ENCODE results near the gene EXOC8.

Gene EXOC8

GRCh38 chr1:231372501-231372900 is 34.8 kb upstream of the EXOC8 start:
- Histone ChIP-seq H3K4me3 (ENCODE audit: low read depth in 1 of 2, low read length in 2 of 2) (no peak overlapping the region), H3K27ac (ENCODE audit: low read depth, low read length) (no peak overlapping the region), H3K27me3 (ENCODE audit: control insufficient read depth in 1 of 2, insufficient read depth in 2 of 2, low read length in 2 of 2) (no peaks in the 10 kb centered on the region), H3K4me1 (ENCODE audit: insufficient read depth, low read length) (peaks cover 9% of the 10 kb centered on the region), H3K9me3 (ENCODE audit: low read length) (no peaks in the 10 kb centered on the region), H3K9ac (ENCODE audit: low read length) (no peak overlapping the region), H3K36me3 (ENCODE audit: insufficient read depth, low read length) (peaks cover 4% of the 10 kb centered on the region)

DNA sequence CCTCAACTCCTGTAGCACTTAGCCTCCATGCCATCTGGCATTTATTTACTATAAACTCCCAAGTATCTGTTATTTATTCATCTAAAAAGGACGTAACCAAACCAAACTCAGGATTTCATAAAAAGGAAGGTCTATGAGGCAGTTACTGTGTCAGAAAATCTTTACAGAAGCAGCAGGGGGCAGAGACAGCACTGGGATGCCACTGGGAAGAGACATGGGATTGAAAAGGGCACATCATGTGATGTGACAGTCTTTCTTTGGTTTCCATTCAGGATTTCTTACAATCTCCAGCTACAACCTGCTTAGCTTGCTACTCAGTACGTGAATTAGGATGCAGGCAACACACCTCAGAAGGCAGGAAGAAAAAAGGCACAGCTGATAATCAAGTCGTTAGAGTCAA is 31.6 kb upstream of the EXOC8 start:
- Histone ChIP-seq H3K9me3 (ENCODE audit: low read length) (no peaks in the 10 kb centered on the region), H3K36me3 (ENCODE audit: insufficient read depth, low read length) (peaks cover 14% of the 10 kb centered on the region), H3K4me3 (ENCODE audit: low read depth in 1 of 2, low read length in 2 of 2) (no peak overlapping the region), H3K27me3 (ENCODE audit: control insufficient read depth in 1 of 2, insufficient read depth in 2 of 2, low read length in 2 of 2) (no peaks in the 10 kb centered on the region), H3K4me1 (ENCODE audit: insufficient read depth, low read length) (no peaks in the 10 kb centered on the region), H3K9ac (ENCODE audit: low read length) (no peak overlapping the region), H3K27ac (ENCODE audit: low read depth, low read length) (no peak overlapping the region)

DNA sequence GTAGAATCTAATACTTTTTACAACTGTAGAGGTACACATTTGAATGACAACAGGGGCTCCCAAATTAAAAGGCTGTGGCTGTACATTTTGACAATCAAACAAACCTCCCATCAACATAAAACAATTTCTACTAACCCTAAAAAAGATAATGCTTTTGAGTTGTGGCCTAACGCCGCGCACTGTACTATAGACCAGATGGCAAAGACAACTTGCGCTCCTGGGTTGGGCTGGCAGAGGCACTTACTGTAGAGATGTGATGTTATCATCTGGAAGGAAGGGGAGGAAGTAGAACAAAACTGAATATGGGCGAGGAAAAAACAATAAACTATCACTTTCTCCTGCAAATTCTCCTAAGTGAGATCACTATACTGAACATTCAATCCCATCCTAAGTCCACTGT is 26.5 kb upstream of the EXOC8 start:
- Histone ChIP-seq H3K27me3 (ENCODE audit: control insufficient read depth in 1 of 2, insufficient read depth in 2 of 2, low read length in 2 of 2) (no peaks in the 10 kb centered on the region), H3K27ac (ENCODE audit: low read depth, low read length) (no peak overlapping the region), H3K9ac (ENCODE audit: low read length) (no peak overlapping the region), H3K36me3 (ENCODE audit: insufficient read depth, low read length) (peaks cover 10% of the 10 kb centered on the region), H3K9me3 (ENCODE audit: low read length) (no peaks in the 10 kb centered on the region), H3K4me1 (ENCODE audit: insufficient read depth, low read length) (no peaks in the 10 kb centered on the region), H3K4me3 (ENCODE audit: low read depth in 1 of 2, low read length in 2 of 2) (no peak overlapping the region)

GRCh38 chr1:231363624-231364023 is 26.0 kb upstream of the EXOC8 start:
- Histone ChIP-seq H3K27me3 (ENCODE audit: control insufficient read depth in 1 of 2, insufficient read depth in 2 of 2, low read length in 2 of 2) (no peaks in the 10 kb centered on the region), H3K4me1 (ENCODE audit: insufficient read depth, low read length) (no peaks in the 10 kb centered on the region), H3K27ac (ENCODE audit: low read depth, low read length) (no peak overlapping the region), H3K4me3 (ENCODE audit: low read depth in 1 of 2, low read length in 2 of 2) (no peak overlapping the region), H3K36me3 (ENCODE audit: insufficient read depth, low read length) (peaks cover 10% of the 10 kb centered on the region), H3K9me3 (ENCODE audit: low read length) (no peaks in the 10 kb centered on the region), H3K9ac (ENCODE audit: low read length) (no peak overlapping the region)

- peaks cover 11% of the 10 kb centered on the region for H3K4me1 ChIP-seq (ENCODE audit: insufficient read depth, low read length)
- H3K36me3 ChIP-seq (ENCODE audit: insufficient read depth, low read length) = peaks cover 10% of the 10 kb centered on the region
- H3K9ac ChIP-seq (ENCODE audit: low read length) = no peak overlapping the region
- no peak overlapping the region for H3K4me3 ChIP-seq (ENCODE audit: low read depth in 1 of 2, low read length in 2 of 2)
- H3K27ac ChIP-seq (ENCODE audit: low read depth, low read length) = no peak overlapping the region
- H3K27me3 ChIP-seq (ENCODE audit: control insufficient read depth in 1 of 2, insufficient read depth in 2 of 2, low read length in 2 of 2) = no peaks in the 10 kb centered on the region
- no peaks in the 10 kb centered on the region for H3K9me3 ChIP-seq (ENCODE audit: low read length)
These were observed 24.7 kb upstream of the EXOC8 start for GRCh38 chr1:231362325-231362724.

DNA sequence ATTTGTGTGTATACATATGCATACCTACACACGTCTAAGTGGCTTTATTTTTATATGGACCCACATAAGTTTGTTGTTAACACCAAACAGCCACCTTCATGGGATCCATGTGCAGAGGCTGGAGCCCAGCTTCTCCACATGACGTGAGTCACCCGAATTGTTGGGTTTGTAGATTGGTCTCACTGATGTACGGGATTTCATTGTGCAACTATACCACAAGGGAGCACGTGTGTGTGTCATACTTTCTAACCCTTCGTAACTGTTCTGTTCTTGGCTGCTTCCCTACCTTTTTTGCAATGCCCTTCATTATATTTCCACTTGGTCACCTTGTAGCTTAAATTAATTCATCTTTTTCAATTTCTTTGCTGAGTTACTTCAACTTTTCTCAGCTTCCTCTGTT is 21.5 kb upstream of the EXOC8 start:
- Histone ChIP-seq H3K4me1 (ENCODE audit: insufficient read depth, low read length) (peaks cover 12% of the 10 kb centered on the region), H3K4me3 (ENCODE audit: low read depth in 1 of 2, low read length in 2 of 2) (no peak overlapping the region), H3K9ac (ENCODE audit: low read length) (no peak overlapping the region), H3K27ac (ENCODE audit: low read depth, low read length) (no peak overlapping the region), H3K27me3 (ENCODE audit: control insufficient read depth in 1 of 2, insufficient read depth in 2 of 2, low read length in 2 of 2) (no peaks in the 10 kb centered on the region), H3K9me3 (ENCODE audit: low read length) (no peaks in the 10 kb centered on the region), H3K36me3 (ENCODE audit: insufficient read depth, low read length) (no peaks in the 10 kb centered on the region)

- Histone ChIP-seq H3K27ac (ENCODE audit: low read depth, low read length) (peak overlapping the region; percentile 38), H3K9ac (ENCODE audit: low read length) (no peak overlapping the region), H3K9me3 (ENCODE audit: low read length) (no peaks in the 10 kb centered on the region), H3K4me3 (ENCODE audit: low read depth in 1 of 2, low read length in 2 of 2) (no peak overlapping the region), H3K27me3 (ENCODE audit: control insufficient read depth in 1 of 2, insufficient read depth in 2 of 2, low read length in 2 of 2) (no peaks in the 10 kb centered on the region), H3K36me3 (ENCODE audit: insufficient read depth, low read length) (peaks cover 4% of the 10 kb centered on the region), H3K4me1 (ENCODE audit: insufficient read depth, low read length) (peaks cover 12% of the 10 kb centered on the region)
These were observed 20.2 kb upstream of the EXOC8 start for GRCh38 chr1:231357831-231358354.

- Histone ChIP-seq H3K27me3 (ENCODE audit: control insufficient read depth in 1 of 2, insufficient read depth in 2 of 2, low read length in 2 of 2) (no peaks in the 10 kb centered on the region), H3K4me1 (ENCODE audit: insufficient read depth, low read length) (peaks cover 12% of the 10 kb centered on the region), H3K27ac (ENCODE audit: low read depth, low read length) (no peak overlapping the region), H3K36me3 (ENCODE audit: insufficient read depth, low read length) (peaks cover 10% of the 10 kb centered on the region), H3K9me3 (ENCODE audit: low read length) (no peaks in the 10 kb centered on the region), H3K4me3 (ENCODE audit: low read depth in 1 of 2, low read length in 2 of 2) (no peak overlapping the region), H3K9ac (ENCODE audit: low read length) (no peak overlapping the region)
These were observed 19.6 kb upstream of the EXOC8 start for GRCh38 chr1:231357187-231357772.

DNA sequence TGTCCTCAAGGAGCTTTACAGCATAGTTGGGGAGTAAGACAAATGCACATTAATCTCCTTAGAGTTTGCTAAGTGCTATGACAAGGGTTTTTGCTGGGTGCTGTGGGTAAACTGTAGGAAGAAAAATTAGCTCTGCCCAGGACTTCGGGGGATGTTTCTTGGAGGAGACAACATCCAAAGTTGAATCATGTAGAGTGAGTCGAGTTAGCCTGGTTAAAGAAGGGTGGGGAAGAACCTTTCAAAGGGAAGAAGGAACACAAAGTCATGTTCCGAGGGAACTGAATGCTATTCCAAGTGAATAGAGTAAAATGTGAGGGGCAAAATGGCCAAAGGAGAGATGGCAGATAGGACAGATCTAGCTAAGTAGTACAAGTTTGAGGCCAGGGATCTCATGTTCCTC is 17.5 kb upstream of the EXOC8 start:
- H3K27me3 ChIP-seq (ENCODE audit: control insufficient read depth in 1 of 2, insufficient read depth in 2 of 2, low read length in 2 of 2) = no peaks in the 10 kb centered on the region
- peaks cover 28% of the 10 kb centered on the region for H3K36me3 ChIP-seq (ENCODE audit: insufficient read depth, low read length)
- no peak overlapping the region for H3K4me3 ChIP-seq (ENCODE audit: low read depth in 1 of 2, low read length in 2 of 2)
- no peaks in the 10 kb centered on the region for H3K9me3 ChIP-seq (ENCODE audit: low read length)
- H3K27ac ChIP-seq (ENCODE audit: low read depth, low read length) = no peak overlapping the region
- H3K4me1 ChIP-seq (ENCODE audit: insufficient read depth, low read length) = peaks cover 12% of the 10 kb centered on the region
- no peak overlapping the region for H3K9ac ChIP-seq (ENCODE audit: low read length)

DNA sequence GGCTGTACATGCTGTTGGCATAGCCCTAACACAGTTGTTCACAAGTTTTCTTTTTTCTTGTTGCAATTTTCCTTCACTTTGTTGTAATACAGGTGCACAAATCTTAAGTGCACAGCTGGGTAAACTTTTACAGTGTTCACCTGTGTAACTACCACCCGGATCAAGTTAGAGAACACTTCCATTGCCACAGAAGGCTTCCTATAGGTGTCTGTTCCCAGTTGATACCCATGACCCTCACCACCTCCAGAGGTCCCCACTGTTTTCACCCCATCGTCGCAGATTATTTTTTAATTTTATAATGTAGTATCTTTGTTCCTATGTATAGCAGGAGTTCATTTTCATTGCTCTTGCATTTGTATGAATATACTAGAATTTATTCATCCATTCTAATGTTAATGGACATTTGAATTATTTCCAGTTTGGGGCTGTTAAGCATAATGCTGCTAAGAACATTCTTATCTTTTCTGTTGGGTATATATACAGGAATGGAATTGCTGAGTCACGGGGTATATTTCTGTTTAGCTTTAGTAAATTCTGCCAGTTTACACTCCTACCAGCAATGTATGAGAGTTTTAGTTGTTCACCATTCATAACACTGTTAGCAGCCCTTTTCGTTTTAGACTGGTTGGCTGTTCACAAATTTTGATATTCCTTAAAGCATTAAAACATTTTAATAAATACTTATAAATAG is 16.8 kb upstream of the EXOC8 start:
- H3K27me3 ChIP-seq (ENCODE audit: control insufficient read depth in 1 of 2, insufficient read depth in 2 of 2, low read length in 2 of 2) = no peaks in the 10 kb centered on the region
- H3K9ac ChIP-seq (ENCODE audit: low read length) = no peak overlapping the region
- peaks cover 35% of the 10 kb centered on the region for H3K36me3 ChIP-seq (ENCODE audit: insufficient read depth, low read length)
- H3K27ac ChIP-seq (ENCODE audit: low read depth, low read length) = no peak overlapping the region
- H3K4me3 ChIP-seq (ENCODE audit: low read depth in 1 of 2, low read length in 2 of 2) = no peak overlapping the region
- peaks cover 12% of the 10 kb centered on the region for H3K4me1 ChIP-seq (ENCODE audit: insufficient read depth, low read length)
- no peaks in the 10 kb centered on the region for H3K9me3 ChIP-seq (ENCODE audit: low read length)

GRCh38 chr1:231353086-231353485 is 15.4 kb upstream of the EXOC8 start:
- Histone ChIP-seq H3K9ac (ENCODE audit: low read length) (no peak overlapping the region), H3K4me1 (ENCODE audit: insufficient read depth, low read length) (peaks cover 9% of the 10 kb centered on the region), H3K27me3 (ENCODE audit: control insufficient read depth in 1 of 2, insufficient read depth in 2 of 2, low read length in 2 of 2) (no peaks in the 10 kb centered on the region), H3K36me3 (ENCODE audit: insufficient read depth, low read length) (peaks cover 42% of the 10 kb centered on the region), H3K9me3 (ENCODE audit: low read length) (no peaks in the 10 kb centered on the region), H3K4me3 (ENCODE audit: low read depth in 1 of 2, low read length in 2 of 2) (no peak overlapping the region), H3K27ac (ENCODE audit: low read depth, low read length) (no peak overlapping the region)

- H3K4me1 ChIP-seq (ENCODE audit: insufficient read depth, low read length) = no peaks in the 10 kb centered on the region
- H3K27ac ChIP-seq (ENCODE audit: low read depth, low read length) = no peak overlapping the region
- H3K9ac ChIP-seq (ENCODE audit: low read length) = no peak overlapping the region
- H3K4me3 ChIP-seq (ENCODE audit: low read depth in 1 of 2, low read length in 2 of 2) = no peak overlapping the region
- no peaks in the 10 kb centered on the region for H3K9me3 ChIP-seq (ENCODE audit: low read length)
- no peaks in the 10 kb centered on the region for H3K27me3 ChIP-seq (ENCODE audit: control insufficient read depth in 1 of 2, insufficient read depth in 2 of 2, low read length in 2 of 2)
- H3K36me3 ChIP-seq (ENCODE audit: insufficient read depth, low read length) = peaks cover 52% of the 10 kb centered on the region
These were observed 14.2 kb upstream of the EXOC8 start for GRCh38 chr1:231351816-231352215.
